Stimulated activated CD8-positive, alpha-beta memory T cell treated with anti-CD3 and anti-CD28 coated beads, Interleukin-7, amount 100 ng/mL, for 48 hours (primary cell): ENCODE results near the gene DPP6.

ENCODE experiments used
- DNase-seq, 2 donors: peaks; one replicate each; pipeline ENCODE4 v3.0.0-alpha.2; 2020; ENCODE audit warnings: low read depth in 1 of 2; ENCODE audit errors: extremely low read depth in 1 of 2

DPP6 gene

DNA sequence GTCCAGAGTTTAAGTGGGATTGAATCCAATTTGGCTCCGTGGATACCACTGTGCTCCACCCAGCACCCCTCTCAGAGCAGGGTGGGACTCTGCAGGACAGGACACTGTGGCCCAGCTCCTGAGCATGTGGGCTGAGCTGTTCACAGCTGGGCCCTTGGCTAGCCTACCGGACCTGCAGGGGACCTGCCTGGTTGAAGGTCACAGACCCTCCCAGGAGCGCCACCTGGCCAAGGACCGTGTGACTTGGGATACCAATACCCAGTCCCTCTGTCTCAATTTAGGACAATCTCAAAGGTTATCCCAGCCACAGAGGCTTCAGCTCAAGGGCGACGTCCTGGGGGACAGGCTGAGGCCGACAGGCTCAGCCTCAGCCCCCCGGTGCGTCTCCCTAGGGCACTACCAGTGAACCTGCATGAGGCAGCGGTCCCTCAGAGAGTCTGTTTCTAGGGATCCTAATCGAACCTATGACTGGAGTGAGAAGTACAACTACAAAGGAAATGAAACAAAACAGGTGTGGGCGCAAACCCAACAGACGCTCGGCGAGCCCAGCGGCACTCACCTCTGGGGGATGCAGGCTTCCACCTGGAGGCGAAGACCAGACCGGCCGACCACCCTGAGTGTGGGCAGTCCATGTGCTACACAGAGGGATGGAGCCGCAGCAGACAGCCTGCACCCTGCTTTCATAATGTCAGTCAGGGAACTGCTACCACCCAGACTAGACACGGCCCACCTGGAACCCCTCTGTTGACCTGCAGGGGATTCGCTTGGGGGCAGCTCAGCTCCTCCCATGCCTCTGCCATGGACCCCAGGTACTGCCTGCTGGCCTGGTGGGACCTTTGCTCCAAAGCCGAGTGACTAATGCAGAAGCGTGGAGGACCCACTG, 847.0 kb downstream of the DPP6 start:
- DNase-seq, result no peak

DNA sequence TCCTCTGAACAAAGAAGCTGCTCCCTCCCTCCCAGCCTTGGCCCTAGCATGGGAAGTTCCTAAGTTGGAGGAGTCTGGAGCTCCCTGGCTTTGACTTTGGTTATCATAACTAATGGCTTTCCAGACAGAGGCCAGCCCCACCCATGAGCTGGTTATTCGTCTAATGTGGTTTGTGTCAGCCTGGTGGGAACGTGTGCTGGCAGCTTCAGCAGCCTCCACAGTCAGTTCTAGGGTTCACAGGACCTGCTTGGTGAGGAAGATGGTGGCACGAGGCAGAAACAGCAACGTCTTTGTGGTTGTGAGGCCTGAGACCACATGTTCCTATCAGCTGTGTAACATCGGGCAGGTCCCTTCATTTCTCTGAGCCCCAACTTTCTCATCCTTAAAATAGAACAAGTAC, 847.7 kb downstream of the DPP6 start:
- DNase-seq, result no peak

DNA sequence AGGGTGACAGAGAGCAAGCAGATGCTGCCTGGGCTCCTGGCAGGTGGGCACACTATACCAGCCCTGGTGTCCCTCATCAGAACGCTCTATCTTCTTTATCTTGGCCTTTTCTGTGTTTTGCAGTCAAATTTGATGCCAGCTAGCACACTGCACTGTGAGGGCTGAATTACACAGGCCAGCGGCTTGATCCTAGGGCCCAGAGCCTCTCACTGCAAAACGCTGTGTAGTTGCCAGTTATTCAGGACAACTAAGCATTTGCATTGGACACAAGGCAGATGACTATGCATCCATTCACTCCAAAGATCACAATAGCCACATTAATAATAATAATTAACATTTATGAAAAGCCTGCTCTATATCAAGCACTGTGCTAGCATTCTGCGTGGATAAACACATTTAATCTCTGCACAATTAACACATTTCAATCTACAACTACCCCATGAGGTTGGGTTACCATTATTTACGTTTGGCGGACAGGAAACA, 850.4 kb downstream of the DPP6 start:
- no peak for DNase-seq

DNA sequence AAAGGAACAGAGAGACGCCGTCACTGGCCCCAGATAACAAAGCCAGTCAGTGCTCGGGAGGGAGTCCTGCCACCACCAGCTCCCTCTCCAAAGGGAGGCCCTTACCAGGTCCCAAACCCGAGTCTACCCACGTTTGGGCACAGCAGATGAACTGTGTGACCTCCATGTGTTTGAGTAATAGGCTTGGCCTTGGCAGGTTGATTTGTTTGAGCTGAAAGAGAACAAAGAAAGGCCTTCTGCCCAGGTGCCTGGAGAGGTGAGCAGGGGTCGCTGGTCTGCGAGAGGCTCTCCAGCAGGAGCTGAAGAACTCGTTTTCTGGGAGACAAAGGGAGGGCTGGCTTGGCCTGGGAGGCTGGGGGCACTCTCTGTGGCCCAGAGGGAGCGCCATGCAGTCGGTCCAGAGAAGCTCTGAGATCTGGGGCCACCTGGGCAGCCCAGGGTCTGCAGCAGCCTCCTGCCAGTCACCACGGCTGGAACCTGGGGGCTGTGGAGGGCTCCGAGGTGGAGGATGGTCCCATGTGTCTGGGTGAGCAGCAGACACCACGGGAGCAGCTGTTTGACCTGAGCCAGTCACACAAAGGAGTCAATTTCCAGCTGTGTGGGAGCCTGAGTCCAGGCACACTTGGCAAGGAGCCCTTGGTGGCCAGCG, 851.0 kb downstream of the DPP6 start:
- no peak for DNase-seq

DNA sequence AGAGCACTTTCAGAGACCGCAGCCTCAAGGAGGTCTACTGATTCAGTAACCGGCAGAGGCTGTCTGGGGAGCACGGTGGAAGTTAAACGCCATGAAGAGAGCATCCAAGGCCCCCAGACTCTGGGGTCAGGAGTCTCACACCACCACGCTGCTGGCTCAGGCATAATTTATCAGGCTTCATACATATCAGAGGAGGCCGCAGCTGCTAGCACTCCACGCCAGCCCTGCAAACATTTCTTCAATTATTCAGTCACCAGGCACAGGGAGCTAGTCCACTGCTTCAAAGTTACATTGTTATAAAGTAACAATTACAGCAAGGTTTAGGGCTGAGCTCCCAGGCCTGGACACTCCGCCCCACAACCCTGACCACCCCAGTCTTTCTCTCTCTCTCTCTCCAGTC, 852.9 kb downstream of the DPP6 start:
- DNase-seq, result no peak

DNA sequence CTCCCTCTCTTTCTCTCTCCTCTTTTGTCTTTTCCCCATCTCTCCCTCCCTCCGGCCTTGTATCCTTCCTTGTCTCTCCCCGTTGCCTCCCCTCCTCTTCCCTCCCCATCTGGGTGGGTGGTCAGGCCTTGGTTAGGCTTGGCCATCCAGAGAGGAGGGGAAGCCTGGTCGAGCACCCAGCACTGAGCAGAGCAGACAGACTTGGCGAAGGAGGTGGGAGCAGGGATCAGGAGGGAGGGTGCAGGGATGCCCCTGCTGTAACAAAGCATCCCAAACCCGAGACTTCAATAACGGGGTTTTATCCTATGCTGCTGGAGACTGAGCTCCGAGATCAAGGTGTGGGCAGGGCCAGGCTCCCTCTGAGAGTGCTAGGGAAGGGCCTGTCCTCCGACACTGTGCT, 853.4 kb downstream of the DPP6 start:
- DNase-seq, result no peak

DNA sequence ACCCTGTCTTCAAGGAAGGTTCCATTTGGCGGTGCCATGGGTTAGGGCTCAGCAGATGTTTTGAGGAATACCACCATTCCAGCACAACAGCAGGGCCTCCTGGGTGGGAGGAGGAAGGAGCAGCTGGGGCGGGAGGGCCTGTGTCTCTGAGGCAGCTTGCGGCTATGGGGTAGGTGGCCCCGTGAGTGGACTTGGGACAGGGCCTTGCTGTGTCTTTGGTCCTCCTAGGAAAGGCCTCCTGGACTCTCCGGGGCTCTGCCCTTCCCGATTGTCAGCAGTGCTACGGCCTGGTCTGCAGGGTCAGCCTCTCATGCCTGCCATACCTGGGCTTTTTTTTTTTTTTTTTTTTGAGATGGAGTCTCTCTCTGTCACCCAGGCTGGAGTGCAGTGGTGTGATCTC, 854.0 kb downstream of the DPP6 start:
- DNase-seq, result no peak

DNA sequence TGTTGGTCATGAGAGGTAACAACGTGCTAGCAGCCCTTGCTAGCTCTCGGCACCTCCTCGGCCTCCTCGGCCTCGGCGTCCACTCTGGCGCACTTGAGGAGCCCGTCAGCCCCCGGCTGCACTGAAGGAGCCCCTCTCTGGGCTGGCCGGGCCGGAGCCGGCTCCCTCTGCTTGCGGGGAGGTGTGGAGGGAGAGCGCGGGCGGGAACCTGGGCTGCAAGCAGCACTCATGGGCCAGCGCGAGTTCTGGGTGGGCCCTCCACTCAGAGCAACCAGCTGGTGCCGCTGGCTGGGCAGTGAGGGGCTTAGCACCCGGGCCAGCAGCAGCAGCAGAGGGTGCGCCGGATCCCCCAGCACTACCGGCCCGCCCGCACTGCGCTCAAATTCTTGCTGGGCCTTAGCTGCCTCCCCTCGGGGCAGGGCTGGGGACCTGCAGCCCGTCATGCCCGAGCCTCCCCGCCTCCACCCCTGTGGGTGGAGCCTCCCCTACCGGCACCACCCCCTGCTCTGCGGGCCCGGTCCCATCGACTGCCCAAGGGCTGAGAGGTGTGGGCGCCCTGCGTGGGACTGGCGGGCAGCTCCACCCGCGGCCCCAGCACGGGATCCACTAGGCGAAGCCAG, 854.6 kb downstream of the DPP6 start:
- DNase-seq, result no peak

DNA sequence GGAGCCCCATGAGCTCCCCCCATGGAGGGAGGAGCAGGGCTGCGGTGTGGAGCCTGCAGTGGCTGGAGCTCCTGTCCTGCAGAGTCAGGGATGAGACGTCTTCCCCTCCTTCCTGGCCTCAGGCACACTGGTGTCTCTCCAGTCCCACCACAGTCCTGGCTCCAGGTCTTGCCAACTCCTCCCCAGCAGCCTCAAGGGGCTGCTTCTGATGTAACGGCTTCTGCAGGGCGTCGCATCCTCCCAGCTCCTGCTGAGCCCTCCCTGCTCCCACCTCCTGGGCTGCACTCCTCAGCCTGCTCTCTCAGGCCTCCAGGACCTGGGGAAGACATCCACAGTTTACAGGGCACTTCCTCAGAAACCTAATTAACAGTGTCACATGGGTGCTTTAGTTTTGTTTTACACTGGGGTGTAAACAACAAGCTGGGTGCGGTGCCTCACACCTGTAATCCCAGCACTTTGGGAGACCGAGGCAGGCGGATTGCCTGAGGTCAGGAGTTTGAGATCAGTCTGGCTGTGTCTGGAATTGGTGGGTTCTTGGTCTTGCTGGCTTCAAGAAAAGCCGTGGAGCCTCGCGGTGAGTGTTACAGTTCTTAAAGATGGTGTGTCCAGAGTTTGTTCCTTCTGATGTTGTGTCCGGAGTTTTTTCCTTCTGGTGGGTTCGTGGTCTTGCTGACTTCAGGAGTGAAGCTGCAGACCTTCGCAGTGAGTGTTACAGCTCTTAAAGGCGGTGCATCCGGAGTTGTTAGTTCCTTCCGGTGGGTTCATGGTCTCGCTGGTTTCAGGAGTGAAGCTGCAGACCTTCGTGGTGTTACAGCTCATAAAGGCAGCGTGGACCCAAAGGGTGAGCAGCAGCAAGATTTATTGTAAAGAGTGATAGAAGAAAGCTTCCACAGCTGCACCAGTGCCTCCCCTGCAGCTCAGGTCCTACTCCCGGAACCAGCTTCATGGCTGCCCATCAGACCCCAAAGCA, 855.7 kb downstream of the DPP6 start:
- no peak for DNase-seq

DNA sequence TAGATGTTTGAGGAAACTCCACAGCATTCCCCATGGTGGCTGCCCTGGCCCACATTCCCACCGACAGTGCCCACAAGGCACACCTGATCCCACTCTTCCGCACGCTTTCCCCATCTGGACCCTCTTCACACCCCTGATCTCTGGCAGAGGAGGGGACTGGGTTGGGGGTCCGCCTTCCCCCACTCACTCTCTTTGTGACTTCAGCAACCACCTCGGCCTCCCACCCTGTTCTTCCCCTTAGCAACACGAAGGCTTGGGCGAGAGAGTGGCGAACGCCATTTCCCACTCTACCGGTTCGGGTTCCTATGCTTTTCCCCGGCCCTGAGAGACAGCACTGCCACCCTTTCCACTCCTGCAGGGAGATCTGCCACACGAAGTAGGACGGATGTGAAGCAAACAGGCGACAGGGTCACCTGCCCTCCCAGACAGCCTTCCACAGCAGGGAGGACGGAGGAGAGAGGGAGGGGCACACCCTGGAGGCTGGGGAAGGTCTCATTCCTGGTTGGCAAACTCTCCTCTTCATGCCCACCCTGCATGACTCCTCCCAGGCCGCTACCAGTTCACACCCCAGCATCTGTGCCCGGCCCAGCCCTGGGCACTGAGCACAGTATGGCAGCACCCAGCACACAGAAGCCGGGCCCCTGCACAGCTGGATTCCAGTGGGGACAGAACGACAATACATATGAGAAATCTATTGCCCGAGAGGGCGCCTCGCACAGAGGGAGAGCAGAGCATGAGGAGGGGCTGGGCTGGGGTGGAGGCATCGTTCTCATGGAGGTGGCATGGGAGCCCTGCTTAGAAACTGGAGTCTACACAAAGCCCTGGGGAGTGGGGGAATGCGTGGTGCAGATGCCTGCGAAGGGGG, 857.3 kb downstream of the DPP6 start:
- no peak for DNase-seq

DNA sequence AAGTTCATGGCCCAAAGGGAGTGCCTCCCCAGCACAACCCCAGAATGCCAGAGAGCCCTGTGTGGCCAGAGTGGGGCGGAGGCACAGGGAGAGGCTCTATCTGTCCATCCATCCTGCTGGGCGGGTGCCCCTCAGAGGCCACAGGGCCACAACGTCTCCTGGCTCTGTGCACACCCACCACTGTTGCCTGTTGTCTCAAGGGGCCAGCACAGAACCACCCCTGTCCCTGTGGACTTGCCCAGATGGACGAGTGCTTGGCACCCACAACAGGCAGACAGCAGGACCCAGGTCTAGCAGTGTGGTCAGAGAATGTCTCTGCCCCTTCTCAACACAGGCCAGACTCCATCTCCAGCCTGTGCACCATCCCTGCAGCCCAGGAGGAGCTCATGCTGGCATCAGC, 857.9 kb downstream of the DPP6 start:
- DNase-seq, result no peak

DNA sequence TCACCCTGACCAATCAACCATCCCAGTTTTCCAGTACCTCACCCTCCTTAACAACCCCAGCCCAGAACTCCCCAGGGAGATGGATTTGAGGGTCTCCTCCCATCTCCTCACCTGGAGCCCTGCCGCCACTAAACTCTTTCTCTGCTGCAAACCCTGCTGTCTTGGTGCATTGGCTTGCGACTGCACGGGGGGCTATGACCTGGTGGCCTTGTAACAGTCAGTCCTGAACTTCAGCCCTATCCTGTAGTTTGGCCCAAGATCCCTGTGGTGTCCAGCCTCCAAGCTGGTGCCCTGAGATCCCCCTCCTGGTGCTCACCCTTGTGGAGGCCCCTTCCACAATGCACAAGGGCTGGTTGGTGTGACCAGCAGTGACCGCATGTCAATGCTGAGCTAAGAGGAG, 858.8 kb downstream of the DPP6 start:
- no peak for DNase-seq

DNA sequence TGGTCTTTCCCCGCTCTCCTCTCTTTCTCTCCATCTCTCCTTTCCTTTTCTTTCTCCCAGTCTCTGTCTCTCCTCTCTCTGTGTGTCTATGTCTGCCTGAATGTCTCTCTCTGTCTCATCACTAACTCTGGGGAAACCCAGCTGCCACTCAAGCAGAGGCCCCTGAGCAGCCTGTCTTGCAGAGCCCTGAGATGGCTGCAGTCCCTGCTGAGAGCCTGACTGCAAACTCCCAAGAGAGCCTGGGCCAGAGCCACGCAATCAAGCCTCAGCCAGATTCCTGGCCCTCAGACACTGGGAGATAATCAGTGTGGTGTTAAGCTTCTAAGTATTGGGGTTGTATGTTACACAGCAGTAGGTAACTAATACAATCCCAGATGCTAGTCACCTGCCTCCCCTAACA, 859.2 kb downstream of the DPP6 start:
- no peak for DNase-seq

DNA sequence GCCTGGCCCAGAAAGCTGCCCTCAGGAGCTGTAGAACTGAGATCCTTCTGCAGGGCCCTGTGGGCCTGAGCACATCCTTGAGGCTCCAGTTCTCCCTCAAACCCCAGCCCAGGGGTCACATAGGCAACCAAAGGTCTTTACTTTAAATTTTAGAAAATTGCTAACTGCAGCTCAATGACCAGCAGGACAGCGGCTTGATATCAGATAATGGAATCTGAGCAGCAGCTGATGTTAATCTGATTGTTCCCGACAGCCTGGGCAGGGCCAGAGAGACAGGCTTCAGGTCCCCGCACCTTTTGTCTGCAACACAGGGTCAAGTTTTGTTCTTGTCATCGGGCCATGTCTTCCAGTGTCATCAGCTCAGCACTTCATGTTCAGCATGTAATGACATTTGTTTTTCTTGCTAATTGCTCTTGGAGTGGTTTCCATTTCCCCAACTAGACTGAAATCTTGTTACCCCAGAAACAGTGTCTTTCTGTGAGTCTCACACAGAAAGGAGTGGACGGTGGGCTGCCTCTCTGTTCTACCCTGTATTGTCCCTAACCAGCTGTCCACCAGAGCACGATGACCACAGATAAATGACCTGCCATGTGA, 859.8 kb downstream of the DPP6 start:
- DNase-seq, result no peak

DNA sequence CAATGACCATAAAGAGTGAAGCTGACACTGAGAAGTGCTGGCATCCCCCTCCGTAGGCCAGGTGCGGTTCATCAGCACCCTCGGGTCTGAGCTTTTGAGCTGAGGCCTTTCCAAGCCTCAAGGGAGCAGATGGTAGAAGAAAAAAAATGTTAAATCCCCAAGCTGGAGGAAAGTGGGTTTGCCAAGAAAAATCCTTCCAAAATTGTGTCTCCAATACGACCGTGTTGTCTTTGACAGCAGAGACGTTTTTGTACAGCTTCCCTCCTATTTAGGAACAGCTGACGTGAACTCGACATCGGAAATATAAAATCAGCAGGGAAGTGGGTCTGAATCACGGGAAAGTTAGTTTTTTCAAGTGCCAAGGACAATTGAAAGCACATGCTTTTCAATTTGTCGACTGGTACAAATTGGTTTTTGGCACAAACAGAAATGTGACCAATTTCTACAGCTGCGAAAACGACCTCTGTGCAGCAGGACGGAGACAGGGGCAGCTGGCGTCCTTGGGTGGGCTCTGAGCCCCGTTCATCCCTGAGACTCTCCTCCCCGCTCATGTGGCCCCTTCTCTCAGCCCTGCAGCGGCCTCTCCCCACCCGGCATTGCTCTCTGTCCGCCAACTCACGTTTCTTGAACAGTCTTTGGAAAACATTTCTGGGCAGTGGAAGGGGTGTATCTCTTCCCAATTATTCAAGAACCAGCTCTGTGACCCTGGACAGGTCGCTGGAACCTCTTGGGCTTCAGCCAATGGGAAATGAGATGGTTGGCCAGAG, 860.9 kb downstream of the DPP6 start:
- no peak for DNase-seq

DNA sequence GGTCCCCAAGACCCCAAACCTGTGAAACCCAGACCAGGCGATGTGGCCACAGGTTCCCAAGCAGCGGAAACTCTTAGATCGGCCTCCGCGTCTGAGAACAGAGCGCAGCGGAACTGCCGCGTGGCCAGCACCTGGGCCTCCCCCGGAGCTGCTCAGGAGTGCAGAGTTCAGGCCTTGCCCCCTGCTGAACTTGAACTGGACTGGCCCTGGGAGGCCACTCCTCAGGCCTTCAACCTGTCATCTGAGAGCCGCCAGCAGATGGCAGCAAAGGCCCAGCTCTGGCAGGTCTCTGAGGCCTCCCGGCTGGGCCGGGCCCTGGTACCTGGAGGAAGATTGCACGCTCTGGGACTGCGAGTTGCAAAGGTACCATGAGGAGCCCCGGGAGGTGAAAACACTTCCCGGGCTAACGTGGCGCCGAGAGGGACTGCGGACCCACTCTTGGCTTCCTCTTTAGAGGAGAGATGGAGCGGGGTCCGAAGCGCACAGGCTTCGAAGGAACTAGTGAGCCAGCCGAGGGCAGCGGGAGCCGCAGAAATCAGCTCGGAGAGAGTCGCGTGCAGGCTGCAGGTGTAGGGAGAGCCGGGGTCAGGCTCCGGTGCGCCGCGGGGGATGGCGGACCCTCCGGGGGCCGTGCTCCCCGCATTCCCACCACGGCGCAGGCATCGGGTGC, 861.6 kb downstream of the DPP6 start:
- peak; percentile 62 to 77 for DNase-seq

DNA sequence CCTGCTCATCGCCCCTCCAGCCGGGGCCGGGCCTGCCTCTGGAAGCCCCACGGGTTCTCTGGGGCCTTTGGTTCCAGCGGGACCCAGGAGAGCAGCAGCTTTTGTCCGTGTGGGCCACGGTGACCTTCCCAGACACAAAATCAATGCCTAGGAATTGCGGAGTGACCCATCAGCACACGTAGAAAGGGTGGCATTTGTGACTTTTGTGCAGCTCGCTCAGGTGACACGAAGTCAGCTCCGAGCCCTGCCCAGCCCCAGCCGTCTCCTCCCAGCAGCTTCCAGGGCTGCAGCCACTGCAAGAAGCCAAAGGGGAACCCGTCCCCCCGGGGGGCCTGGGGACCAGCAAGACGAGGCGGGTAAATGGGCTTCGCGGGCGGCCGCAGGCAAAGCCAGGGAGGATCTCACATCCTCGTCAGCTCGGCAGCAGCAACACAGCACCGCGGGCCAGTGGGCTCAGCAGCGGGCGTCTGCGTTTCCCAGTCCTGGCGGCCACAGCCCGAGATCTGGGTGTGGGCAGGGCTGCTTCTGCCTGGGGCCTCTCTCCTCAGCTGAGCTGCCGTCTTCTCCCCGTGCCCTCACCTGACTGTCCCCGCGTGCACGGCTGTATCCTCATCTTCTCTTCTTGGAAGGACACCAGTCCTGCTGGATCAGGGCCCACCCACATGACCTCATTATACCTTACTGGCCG, 862.3 kb downstream of the DPP6 start:
- DNase-seq, result no peak

DNA sequence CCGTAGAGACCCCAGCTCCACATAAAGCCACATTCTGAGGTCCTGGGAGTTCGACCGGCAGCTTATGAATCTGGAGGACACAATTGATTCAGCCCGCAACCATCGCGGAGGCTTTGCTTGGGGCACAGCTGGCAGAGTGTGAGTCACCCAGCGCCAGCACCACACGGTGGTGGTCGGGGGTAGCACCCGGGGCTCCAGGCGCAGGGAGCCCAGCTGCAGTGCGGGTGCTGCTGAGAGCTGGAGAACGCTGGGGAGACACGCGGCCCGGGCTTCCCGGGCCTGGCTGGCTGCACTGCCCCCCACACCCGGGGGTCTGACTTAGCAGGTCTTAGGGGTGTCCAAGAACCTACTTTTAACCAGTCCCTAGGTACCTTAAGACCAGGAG, 862.8 kb downstream of the DPP6 start:
- DNase-seq, result no peak
